SK-N-SH (cell line): ENCODE results near the gene CEACAM1.

ENCODE experiments used
- FOSL2 ChIP-seq: IDR thresholded peaks from 2 replicates; pipeline ENCODE4 v1.4.0; 2012; ENCODE audit warnings: low read depth, mild to moderate bottlenecking, moderate library complexity, borderline replicate concordance
- NFIC ChIP-seq: IDR thresholded peaks from 2 replicates; pipeline ENCODE4 v1.4.0; 2012; ENCODE audit warnings: borderline replicate concordance
- SMC3 ChIP-seq: IDR thresholded peaks from 2 replicates; pipeline ENCODE4 v1.6.1; 2012; ENCODE audit warnings: low read depth, low read length, improper control_type of control experiment
- TF ChIP-seq, protein P1 (sequence below): fragments of 200-600 bp; sonication (generic); IDR thresholded peaks from 2 replicates; pipeline ENCODE4 v1.6.1; 2017; ENCODE audit warnings: antibody characterized with exemption, mild to moderate bottlenecking, moderate library complexity

GRCh38 chr19:42531313-42531712 lies 3.0 kb upstream of the CEACAM1 start:
- TF ChIP-seq FOSL2 (no peak), NFIC (no peak), SMC3 (no peak)
- TF ChIP-seq, protein P1, sequence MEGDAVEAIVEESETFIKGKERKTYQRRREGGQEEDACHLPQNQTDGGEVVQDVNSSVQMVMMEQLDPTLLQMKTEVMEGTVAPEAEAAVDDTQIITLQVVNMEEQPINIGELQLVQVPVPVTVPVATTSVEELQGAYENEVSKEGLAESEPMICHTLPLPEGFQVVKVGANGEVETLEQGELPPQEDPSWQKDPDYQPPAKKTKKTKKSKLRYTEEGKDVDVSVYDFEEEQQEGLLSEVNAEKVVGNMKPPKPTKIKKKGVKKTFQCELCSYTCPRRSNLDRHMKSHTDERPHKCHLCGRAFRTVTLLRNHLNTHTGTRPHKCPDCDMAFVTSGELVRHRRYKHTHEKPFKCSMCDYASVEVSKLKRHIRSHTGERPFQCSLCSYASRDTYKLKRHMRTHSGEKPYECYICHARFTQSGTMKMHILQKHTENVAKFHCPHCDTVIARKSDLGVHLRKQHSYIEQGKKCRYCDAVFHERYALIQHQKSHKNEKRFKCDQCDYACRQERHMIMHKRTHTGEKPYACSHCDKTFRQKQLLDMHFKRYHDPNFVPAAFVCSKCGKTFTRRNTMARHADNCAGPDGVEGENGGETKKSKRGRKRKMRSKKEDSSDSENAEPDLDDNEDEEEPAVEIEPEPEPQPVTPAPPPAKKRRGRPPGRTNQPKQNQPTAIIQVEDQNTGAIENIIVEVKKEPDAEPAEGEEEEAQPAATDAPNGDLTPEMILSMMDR, result no peak
